GM03348 (cell line): ENCODE measurements around the gene PLEK.

Source experiments
- DNase-seq: peaks from one replicate; pipeline ENCODE4 v3.0.0; 2012; ENCODE audit warnings: low spot score

PLEK gene

DNA sequence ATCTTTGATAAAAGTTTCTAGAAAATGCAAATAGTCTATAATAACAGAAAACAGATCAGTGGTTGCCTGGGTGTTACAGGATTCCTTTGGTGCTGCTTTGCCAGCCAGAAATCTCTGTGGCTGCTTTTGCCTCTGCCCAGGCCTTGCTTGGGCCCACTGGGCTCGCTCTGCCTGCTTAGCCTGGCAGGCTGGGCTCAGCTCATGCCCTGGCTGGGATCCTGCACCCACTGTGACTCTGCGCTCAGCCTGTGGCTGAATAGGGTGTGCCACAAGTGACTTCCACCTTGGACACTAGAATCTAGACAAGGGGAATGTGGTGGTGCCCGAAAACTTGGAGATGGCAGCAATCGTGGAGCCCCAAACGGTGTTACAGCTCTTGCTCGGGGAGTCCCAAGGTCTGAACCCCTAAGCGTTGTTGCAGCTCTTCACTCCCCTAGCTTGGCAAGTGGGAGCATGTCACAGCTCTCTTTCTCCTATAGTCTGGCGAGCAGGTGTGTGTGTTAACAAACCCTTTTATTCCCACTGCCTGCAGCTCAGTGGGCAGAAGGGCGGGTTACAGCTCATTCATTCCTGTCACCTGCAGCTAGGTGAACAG is 51.1 kb downstream of the PLEK start:
- no peak for DNase-seq

GRCh38 chr2:68417926-68418325 is 52.8 kb downstream of the PLEK start:
- DNase-seq: no peak

DNA sequence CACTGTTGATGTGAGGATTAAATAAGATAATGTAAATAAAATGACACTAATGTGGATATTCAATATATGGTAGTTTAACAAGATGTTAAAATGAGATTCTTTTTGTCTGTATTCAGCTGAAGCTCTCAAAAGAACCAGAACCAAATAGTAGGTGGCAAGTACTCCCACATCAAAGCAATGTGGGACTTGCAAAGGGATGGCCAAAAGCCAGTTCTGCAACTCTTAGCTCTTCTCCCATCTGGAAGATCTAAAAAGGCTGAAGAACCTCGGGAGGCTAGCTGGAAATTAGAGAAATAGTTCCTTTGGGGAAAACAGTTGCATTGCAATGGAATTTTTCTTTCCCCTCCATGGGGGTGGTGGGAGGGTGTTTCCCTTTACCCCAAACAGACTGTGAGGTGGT is 53.3 kb downstream of the PLEK start:
- DNase-seq: no peak

DNA sequence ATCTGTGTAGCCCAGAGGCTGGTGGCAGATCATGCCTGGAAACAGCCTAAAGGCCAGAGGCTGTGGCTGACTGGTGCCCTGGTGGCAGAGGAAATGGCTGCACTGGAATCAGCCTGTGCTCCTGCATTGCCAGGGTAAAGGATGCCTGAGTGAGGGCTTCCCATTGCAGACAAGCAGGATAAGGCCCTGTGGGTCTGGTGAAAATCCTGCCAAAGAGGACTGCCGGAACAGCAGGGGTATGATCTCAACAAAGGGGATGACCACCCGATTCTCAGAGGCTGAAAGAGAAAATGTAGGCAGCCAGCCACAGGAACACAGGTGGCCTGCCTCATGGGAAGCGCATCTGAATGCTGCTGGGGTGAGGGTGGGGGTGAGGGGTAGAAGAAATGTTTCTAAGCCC is 53.8 kb downstream of the PLEK start:
- no peak for DNase-seq

DNA sequence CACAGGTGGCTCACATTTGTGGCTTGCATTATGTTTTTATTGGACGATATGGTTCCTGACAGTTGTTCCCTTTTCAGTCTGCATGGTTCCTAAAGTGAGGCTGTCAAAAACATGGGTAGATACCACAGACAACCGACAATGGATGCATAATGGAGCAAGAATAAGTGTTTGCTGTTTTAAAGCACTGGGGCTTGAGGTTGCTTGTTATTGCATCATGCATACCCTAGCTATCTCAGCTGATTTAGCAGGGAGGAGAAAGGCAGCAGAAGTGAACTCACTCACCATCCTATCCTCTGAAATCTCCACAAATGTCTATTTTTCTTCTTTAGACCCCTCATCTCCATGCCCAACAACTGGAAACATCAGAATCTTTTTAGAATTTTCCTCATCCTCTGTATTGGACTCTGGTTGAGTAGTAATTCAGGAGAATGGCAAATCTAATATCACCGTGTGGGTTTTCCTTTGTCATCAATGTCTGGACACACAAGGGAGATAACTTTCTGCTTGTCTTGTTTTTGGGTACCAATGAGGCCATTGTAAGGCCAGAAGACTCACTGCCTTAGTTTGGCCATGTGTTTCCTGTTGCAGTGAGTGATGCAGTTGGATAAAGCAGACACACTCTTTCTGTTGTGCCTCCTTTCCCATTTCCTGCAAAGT is 55.3 kb downstream of the PLEK start:
- peak; percentile 28 for DNase-seq

DNA sequence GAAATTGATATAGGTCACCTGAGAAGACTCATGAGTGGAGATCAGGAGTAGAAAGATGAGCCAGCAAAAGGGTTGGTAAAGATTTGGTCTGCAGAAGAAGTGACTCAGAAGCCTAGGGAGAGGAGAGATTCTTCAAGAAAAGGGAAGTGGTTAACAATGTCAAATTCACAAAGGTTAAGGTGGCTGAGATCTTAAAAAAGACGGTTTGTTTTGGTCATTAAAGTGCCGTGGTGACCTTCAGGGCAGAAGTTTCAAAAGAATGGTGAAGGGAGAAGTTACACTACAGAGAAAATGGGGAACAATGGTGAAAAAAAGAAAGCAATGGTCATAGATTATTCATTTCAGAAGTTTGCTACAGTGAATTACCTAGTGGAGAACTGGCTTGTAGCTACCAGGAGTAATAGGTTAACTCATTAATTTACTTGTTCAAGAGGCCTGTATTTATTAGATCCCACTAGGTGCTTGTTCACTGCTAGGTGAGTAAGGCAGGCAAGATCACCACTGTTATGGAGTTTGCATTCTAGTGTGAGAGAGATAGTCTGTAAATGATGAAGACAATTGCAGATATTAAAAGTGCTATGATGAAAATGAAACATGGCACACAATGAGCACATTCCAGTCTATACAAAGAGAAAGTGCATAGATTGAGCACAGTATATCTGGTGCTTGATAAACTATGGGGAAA is 59.0 kb downstream of the PLEK start:
- no peak for DNase-seq

- DNase-seq: no peak
Measured at GRCh38 chr2:68425503-68425902, 60.4 kb downstream of the PLEK start.

- no peak for DNase-seq
Measured at GRCh38 chr2:68426446-68426845, 61.4 kb downstream of the PLEK start.

GRCh38 chr2:68426848-68427579 is 61.9 kb downstream of the PLEK start:
- no peak for DNase-seq

- no peak for DNase-seq
Measured at GRCh38 chr2:68428126-68428525, 63.0 kb downstream of the PLEK start.

- DNase-seq: no peak
Measured at GRCh38 chr2:68428746-68429145, 63.7 kb downstream of the PLEK start.

- no peak for DNase-seq
Measured at GRCh38 chr2:68429311-68429826, 64.3 kb downstream of the PLEK start.

GRCh38 chr2:68431316-68431972 is 66.4 kb downstream of the PLEK start:
- DNase-seq: no peak

DNA sequence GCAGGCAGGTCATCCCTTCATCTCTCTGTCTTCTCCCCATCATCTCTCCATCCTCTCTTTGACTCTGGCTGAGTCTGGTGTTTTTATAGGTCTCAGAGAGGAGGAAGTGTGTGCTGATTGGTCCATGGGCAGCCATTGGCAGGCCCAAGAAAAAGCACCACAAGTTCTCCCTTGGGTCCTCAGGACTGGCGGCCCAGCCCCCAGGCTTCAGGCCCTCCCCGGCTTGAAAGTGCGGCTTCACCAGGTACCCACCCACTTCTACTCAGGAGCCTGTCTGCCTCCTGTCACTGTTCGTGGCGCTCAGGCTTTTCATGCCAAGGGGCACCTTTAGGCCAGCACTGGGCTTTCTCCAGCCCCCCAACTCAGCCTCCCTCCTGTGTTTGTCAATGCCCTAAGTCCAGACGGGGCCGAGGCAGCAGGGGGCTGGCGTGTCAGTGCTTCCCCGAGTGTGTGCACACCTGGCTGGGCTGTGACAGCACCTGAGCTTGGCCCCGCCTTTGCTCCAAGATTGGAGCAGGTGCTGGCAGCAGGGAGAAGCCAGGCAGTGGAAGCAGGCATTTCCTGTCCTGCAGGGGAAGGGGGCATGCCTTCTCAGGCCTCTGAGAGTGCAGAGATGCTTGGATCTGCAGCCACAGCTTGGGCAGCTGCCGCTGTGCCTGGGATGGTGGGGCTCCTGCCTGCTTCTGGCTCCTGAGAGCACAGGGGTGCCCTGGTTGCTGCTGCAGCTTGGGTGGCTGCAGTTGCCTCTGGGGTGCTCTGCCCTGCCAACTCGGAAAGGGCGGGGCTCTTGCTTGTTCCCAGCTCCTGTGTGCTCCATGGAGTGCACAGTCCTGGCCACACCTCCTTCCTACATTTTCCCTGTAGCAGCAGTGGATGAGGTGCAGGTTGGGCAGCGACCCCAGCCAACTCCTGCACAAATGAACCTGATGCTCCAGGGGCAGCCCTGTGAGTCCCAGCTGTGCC is 67.9 kb downstream of the PLEK start:
- DNase-seq: no peak

- DNase-seq: no peak
Measured at GRCh38 chr2:68434981-68435380, 69.9 kb downstream of the PLEK start.

DNA sequence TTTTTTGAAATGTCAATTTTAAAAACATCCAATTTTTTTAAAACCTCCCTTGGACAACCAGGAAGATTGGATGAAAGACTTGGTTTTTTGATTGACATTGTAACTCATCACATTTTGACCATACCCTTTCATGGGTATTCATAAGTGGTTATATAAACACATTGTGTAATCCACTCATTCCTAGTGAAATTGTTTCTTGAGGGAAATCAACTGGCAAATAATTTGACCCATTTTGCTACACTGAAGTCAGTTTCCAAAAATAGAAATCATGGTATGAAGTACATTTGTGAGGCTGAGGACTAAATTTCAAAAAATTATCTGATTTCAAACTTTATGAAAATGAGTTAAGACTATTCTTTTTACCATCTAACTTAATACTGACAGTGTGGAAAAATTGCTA is 70.5 kb downstream of the PLEK start:
- peak; percentile 37 for DNase-seq

DNA sequence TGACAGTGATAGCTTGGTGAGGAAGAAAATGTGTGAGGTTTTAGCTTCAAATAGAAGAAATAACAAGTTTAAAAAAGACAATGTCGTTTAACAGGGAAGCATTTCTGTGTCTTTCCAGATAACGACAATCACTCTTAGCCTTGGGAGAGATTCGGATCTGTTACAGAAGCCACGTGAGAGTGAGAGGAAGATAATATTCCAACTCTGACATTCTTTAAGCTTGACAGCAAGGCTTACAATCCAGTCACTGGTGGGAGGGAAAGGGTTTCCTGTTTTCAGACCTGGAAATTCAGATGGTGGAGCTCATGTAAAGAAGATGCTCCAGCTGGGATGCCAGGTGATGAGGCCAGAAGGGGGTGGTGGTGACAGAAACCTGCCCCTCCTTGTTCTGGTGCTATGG is 71.2 kb downstream of the PLEK start:
- DNase-seq: peak; percentile 20

- no peak for DNase-seq
Measured at GRCh38 chr2:68438455-68439303, 73.6 kb downstream of the PLEK start.

- peak; percentile 60 for DNase-seq
Measured at GRCh38 chr2:68441179-68441993, 76.3 kb downstream of the PLEK start.
